Measurements from ENCODE around the gene OR52A5.
"Not testable (repeated sequence)": the region's sequence is repeated elsewhere in the genome, so short reads cannot be mapped to it uniquely, and the experiment has no call there.

Gene OR52A5

GRCh38 chr11:5137996-5138395 lies at the start of gene OR52A5:
TSS of gene OR52A5 (minus strand) at chr11:5138356. CDS start at chr11:5132642, 5,714 bp downstream.
- no peak for DNase-seq (ENCODE audit: extremely low spot score, insufficient read length, low read depth)
- no peak for FAIRE-seq

- DNase-seq (ENCODE audit: extremely low spot score, insufficient read length, low read depth) (no peak), FAIRE-seq (no peak)
These were observed 40.1 kb upstream of the OR52A5 start for GRCh38 chr11:5178046-5178837.

DNA sequence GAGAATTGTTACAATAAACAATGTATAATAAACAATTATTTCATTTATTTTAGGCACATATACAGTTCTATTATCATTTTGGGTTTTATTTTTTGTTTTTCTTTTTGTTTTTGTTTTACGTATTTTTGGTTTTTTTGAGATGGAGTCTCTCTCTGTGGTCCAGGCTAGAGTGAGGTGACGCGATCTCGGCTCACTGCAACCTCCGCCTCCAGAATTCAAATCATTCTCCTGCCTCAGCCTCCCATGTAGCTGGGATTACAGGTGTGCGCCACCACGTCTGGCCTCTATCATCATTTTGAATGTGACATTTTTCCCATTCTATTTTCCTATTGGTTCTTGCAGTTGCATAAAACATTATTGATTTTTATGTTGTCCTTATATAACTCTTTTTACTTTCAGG lies 36.8 kb upstream of the OR52A5 start:
- FAIRE-seq = no peak
- no peak for DNase-seq (ENCODE audit: extremely low spot score, insufficient read length, low read depth)

DNA sequence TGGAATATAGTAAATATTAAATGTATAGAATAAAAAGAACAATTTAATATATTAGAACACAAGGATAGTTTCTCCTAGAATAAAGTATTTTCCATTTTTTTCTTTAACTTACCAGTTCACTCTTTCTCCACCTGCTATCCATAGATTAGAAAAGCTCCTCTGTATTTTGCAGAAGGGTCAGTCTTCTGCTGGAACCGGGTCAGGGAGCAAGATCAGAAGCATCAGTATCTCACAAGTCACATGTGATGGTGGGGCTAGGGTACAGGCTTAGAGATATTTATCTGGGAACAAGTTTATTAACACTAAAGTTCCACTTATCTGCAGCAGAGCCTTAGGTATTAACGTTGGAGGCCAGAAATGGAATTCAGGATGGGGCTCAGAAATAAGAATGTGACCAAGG lies 33.7 kb upstream of the OR52A5 start:
- no peak for DNase-seq (ENCODE audit: extremely low spot score, insufficient read length, low read depth)
- FAIRE-seq = no peak

DNA sequence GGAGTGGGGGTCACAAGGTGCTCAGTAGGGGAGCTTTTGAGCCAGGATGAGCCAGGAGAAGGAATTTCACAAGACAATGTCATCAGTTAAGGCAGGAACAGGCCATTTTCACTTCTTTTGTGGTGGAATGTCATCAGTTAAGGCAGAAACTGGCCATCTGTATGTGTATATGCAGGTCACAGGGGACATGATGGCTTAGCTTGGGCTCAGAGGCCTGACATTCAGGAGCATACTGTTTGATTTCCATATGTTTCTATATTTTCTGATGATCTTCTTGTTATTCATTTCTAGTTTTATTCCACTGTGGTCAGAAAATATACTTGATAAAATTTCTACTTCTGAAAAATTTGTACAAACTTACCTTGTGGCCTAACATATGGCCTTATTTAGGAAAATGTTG lies 27.7 kb upstream of the OR52A5 start:
- not testable (repeated sequence) for FAIRE-seq; DNase-seq (ENCODE audit: extremely low spot score, insufficient read length, low read depth)

- not testable (repeated sequence) for FAIRE-seq
These were observed 26.7 kb upstream of the OR52A5 start for GRCh38 chr11:5164807-5165206.

DNA sequence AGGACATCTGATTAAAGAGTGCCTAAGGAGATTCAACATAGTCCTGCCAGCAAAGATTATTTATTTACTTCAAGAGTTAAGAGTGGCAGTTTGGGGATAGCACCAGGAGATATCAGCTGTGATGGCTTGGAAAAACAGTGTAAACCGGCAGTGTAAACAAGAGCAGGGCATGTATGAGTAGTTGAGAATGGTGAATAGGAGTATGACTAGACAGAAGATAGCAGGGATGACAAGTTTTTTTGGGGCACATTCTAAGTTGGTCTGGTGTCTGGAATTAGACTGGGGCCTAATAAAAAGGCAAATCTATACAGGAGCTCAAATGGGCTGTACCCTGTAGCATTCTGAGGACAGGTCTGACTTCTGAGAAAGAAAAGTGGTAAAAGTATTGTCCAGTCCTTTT lies 22.9 kb upstream of the OR52A5 start:
- DNase-seq (ENCODE audit: extremely low spot score, insufficient read length, low read depth); FAIRE-seq: not testable (repeated sequence)

More at GRCh38 chr11:5164807-5165206, 26.7 kb upstream of the OR52A5 start:
- DNase-seq (ENCODE audit: extremely low spot score, insufficient read length, low read depth) = not testable (repeated sequence)

DNA sequence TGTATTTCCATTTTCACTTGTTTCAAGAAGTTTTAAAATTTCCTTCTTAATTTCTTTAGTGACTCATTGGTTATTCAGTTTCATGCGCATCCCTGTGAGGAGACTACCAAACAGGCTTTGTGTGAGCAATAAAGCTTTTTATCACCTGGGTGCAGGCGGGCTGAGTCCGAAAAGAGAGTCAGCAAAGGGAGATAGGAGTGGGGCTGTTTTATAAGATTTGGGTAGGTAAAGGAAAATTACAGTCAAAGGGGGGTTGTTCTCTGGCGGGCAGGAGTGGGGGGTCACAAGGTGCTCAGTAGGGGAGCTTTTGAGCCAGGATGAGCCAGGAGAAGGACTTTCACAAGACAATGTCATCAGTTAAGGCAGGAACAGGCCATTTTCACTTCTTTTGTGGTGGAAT lies 22.1 kb upstream of the OR52A5 start:
- FAIRE-seq = not testable (repeated sequence)

GRCh38 chr11:5159806-5160205 lies 21.6 kb upstream of the OR52A5 start:
- no peak for FAIRE-seq
- DNase-seq (ENCODE audit: extremely low spot score, insufficient read length, low read depth) = no peak

More for the DNA sequence above, 22.1 kb upstream of the OR52A5 start:
- DNase-seq (ENCODE audit: extremely low spot score, insufficient read length, low read depth) = not testable (repeated sequence)

GRCh38 chr11:5154657-5155056 lies 16.5 kb upstream of the OR52A5 start, which contains the start of gene OR52A1:
TSS of gene OR52A1 (minus strand) at chr11:5154757. CDS start at chr11:5152369, 2,388 bp downstream.
- FAIRE-seq (no peak), DNase-seq (ENCODE audit: extremely low spot score, insufficient read length, low read depth) (no peak)

DNA sequence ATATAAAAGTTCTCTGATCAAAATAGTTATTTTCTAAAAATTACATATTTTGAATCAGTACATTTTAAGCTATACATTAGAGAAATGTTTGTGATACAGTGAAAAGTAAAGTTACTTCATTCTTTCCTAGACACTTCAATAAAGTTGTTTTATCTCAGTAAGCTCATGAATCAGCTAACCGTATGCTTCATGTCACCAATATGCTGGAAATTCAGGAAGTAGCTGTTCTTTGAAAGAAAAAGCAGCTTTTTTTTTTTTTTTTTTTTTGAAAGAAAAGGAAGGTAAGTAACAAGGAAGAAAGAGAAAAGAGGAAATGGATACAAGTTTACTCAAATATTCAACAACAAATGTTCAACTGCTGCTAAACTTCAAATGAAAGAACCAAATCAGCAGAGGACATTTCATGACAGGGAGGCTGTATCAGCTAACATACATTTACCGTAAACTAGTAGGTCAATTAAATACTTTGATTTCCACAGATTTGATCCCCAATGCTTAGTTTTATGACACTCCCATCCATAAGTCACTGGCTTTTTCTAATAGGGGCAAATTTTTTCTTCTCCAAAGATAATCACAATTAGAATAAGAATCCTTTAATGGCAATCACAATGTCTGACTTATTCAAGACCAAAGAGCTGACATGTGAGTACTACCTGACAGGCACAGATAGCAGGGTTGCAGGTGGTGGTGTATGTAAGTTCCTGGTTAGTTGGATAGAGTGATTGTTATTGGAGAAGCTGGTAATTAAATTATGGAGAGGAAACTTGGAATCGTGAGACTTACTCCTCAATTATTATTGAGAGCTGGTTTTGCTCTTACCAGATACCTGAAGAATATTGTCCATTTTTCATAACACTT lies 15.6 kb upstream of the OR52A5 start:
- no peak for DNase-seq (ENCODE audit: extremely low spot score, insufficient read length, low read depth)
- FAIRE-seq = no peak

- DNase-seq (ENCODE audit: extremely low spot score, insufficient read length, low read depth) (no peak), FAIRE-seq (no peak)
These were observed 13.6 kb upstream of the OR52A5 start for GRCh38 chr11:5151713-5152153.

DNA sequence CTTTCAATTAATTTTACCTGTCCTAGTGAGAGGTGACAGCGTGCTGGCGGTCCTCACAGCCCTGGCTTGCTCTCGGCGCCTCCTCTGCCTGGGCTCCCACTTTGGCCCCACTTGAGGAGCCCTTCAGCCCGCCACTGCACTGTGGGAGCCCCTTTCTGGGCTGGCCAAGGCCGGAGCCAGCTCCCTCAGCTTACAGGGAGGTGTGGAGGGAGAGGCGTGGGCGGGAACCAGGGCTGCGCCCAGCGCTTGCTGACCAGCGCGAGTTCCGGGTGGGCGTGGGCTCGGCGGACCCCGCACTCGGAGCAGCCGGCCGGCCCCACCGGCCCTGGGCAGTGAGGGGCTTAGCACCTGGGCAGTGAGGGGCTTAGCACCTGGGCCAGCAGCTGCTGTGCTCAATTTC lies 6.0 kb upstream of the OR52A5 start:
- not testable (repeated sequence) for FAIRE-seq; DNase-seq (ENCODE audit: extremely low spot score, insufficient read length, low read depth)

DNA sequence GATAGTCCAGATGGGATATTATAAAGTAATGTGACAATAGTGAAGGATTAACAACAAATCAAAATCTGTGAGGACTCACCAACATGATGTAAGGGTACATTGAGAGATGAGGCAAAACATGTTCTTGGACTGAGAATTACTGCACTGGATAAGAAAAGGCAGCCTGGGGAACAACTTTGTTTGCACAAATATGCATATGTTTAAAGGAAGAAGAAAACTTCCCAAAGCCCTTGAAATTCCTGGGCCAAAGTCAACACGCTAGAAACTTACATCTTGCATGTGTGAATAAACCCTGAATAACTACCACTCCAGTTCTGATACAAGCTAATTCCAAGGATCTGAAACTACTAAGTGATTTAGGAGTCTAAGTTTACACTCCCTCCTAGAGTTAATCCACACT lies 1.1 kb downstream of the OR52A5 start:
- FAIRE-seq = no peak
- DNase-seq (ENCODE audit: extremely low spot score, insufficient read length, low read depth) = no peak

DNA sequence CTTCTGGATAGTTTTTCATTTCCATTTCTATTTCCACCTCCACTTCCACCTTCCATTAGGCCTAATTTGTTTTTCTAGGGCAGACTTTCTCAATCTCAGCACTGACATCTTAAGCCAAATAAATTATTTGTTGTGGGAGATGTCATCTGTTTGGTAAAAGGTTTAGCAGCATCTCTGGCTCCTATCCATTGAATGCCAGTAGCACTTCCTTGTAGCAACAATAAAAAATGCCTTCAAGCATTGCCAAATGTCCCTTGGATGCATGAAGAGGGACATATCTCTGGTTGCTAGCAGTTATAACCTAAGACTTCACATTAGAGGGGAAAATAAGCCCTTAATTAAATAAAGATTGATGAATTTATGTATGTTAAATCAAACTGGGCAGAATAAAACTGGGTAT lies 1.9 kb downstream of the OR52A5 start:
- DNase-seq (ENCODE audit: extremely low spot score, insufficient read length, low read depth) (no peak), FAIRE-seq (no peak)

DNA sequence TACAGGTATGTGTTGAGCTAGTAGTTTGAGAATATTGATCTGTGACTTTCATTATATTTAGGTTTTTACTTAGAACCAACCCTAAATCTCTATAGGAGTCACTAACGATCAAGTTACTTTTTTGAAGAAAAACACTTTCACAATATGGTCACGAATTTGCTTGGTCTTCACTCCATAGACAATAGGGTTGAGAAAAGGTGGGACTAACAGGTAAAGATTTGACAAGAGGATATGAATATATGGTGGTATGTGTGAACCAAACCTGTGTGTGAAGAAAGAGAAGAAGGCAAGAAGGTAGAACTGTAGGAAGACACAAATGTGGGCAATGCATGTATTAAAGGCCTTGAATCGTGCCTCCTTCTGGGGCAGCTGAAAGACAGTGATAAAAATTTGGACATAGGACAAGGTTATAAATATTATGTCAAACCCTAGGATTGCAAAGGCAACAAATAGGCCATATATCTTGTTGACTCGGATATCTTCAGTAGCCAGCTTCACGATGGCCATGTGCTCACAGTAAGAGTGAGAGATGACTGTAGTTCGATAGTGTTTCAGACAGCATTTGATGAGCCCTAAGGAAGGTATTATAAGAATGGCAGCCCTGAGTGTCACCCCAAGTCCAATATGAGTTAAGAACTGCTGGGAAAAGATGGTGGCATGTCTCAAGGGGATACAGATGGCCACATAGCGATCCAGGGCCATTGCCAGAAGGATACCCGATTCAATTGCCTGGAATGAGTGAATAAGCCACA lies 6.4 kb downstream of the OR52A5 start:
- DNase-seq (ENCODE audit: extremely low spot score, insufficient read length, low read depth) (no peak), FAIRE-seq (no peak)

GRCh38 chr11:5129457-5129877 lies 8.7 kb downstream of the OR52A5 start:
- DNase-seq (ENCODE audit: extremely low spot score, insufficient read length, low read depth) (no peak), FAIRE-seq (no peak)

DNA sequence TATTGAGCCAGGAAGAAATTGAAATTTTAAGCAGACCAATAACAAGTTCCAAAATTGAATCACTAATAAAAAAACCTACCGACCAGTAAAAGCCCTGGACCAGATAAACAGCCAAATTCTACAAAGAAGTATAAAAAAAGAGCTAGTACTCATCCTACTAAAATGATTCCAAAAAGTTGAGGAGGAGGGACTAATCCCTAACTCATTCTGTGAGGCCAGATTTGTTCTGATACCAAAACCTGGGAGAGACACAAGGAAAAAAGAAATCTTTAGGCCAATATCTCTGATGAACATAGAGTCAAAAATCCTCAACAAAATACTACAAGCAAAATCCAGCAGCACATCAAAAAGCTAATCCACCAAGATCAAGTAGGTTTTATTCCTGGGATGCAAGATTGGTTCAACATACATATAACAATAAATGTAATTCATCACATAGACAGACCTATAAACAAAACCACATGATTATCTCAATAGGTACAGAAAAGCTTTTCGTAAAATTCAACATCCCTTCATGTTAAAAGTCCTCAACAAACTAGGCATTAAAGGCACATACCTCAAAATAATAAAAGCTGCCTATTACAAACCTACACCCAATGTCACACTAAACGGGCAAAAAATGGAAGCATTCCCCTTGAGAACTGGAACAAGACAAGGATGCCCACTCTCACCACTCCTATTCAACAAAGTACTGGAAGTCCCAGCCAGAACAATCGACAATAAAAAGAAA lies 13.1 kb downstream of the OR52A5 start:
- FAIRE-seq (no peak), DNase-seq (ENCODE audit: extremely low spot score, insufficient read length, low read depth) (no peak)

DNA sequence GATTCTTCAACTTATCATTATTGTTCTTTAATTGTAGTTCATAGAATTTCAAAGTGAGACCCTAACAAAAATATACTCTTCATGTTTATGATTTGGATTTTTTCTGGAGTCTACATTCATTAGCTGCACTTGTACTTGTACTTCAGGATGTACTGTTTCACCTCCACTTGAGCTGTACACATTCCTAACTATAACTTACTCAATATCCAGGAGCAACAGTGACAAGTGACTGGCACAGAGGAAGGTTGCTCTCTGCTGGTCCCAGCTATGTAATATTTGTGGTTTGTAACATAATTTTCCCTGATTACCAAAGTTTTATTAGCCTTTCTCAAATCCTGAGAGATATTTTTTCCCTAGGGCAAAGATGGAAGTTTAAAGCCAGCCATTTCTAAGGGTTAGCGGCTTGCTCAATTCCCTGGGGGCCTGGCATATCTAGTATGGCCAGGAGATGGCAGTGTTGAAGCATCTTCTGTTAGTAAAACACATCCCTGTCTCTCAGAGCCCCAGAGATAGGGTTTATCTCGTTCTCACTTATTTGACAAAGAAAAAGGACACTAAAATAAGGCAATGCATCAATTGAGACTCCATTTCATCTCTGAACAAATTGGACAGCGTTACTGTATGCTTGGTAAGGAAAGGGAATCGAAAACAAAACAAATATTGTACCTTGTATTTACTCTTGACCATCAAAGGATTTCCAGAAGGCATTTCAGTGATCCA lies 14.2 kb downstream of the OR52A5 start:
- DNase-seq (ENCODE audit: extremely low spot score, insufficient read length, low read depth) (no peak), FAIRE-seq (peak; percentile 83)
